ENCODE results near the gene MAP3K21.

Gene MAP3K21

DNA sequence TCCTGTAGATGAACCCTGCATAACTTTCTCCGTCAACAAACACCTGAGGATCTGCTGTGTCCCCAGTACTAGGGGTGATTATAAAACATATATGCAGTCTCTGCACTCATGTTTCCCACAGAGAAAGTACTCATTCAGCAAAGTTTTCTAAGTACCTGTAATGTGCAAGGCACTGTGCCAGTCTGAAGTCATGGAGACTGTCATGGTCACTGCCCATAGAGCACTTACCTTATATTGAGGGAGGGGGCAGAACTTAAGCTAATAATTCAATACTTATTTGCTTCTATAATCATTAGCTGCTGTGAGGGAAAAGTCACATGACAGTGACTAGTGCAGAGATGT lies 41.2 kb downstream of the MAP3K21 start:
- H3K4me2 ChIP-seq (ENCODE audit: low read length): no peak overlapping the region
- H3F3A ChIP-seq (ENCODE audit: control insufficient read depth, insufficient read depth): no peaks in the 10 kb centered on the region
- H3K36me3 ChIP-seq (ENCODE audit: control insufficient read depth, low read length): no peaks in the 10 kb centered on the region

DNA sequence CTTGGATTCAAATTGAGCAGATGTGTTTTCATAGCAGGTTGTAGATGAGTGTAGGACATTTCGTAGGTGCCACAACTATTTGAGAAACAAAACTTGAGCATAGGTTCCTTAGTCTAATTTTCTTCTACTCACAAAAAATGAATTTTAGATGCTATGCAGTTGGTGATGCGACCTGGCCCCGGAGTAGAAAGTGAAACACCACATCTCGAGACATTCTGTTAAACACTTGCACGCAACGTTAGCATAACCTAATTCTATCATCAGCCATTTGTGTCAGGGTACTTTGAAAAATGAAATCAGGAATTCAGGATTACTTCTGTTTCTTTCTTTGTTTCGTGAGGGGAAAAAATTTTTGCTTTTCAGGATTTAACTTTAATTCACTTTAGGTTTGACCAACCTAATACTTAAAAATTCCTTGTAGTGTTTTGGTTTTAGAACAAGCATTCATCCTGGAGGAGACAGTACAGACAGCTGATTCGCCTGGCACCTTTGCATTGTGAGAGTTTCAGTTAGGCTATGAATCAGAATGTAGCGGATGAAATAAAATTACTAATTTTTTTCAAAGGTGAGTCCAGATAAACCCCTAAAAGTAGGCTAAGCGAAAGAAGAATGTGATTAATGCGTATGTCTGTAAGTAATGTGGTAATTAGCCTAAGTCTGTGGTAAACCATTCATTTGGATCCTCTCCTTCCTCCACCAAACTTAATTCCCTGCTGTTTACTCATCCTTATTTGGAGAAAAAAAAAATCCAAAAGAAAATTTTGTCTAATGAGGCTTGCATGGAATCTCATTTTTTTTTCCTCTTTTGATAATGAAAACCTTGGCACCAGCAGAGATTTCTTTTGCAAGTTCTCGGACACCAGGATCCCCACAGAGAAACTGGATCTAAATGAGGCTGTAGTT lies 44.9 kb downstream of the MAP3K21 start:
- no peak for TF ChIP-seq EZH2phosphoT487 (IDR thresholded peaks at IDR 0.05; ENCODE audit: borderline replicate concordance, low read length)
- TF ChIP-seq, protein P1, sequence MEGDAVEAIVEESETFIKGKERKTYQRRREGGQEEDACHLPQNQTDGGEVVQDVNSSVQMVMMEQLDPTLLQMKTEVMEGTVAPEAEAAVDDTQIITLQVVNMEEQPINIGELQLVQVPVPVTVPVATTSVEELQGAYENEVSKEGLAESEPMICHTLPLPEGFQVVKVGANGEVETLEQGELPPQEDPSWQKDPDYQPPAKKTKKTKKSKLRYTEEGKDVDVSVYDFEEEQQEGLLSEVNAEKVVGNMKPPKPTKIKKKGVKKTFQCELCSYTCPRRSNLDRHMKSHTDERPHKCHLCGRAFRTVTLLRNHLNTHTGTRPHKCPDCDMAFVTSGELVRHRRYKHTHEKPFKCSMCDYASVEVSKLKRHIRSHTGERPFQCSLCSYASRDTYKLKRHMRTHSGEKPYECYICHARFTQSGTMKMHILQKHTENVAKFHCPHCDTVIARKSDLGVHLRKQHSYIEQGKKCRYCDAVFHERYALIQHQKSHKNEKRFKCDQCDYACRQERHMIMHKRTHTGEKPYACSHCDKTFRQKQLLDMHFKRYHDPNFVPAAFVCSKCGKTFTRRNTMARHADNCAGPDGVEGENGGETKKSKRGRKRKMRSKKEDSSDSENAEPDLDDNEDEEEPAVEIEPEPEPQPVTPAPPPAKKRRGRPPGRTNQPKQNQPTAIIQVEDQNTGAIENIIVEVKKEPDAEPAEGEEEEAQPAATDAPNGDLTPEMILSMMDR (IDR thresholded peaks at IDR 0.05; ENCODE audit: low read depth, low read length, poor library complexity, severe bottlenecking): no peak
- Histone ChIP-seq H3K27me3 (ENCODE audit: control insufficient read depth, low read length) (no peaks in the 10 kb centered on the region), H3F3A (ENCODE audit: control insufficient read depth, insufficient read depth) (no peaks in the 10 kb centered on the region), H3K9me3 (ENCODE audit: control insufficient read depth, insufficient read depth, low read length) (no peaks in the 10 kb centered on the region), H3K27ac (ENCODE audit: low read depth, low read length) (no peak overlapping the region), H3K4me2 (ENCODE audit: low read length) (no peak overlapping the region), H3K4me1 (ENCODE audit: control insufficient read depth, low read length) (no peaks in the 10 kb centered on the region), H4K20me1 (ENCODE audit: control insufficient read depth, insufficient read depth, low read depth, low read length) (no peaks in the 10 kb centered on the region), H3K4me3 (ENCODE audit: low read length) (no peak overlapping the region), H3K36me3 (ENCODE audit: control insufficient read depth, low read length) (no peaks in the 10 kb centered on the region), H3K79me2 (ENCODE audit: control insufficient read depth, low read length) (no peaks in the 10 kb centered on the region), H3K9me2 (replicated peaks; ENCODE audit: control insufficient read depth, low read length) (no peaks in the 10 kb centered on the region)

More for the DNA sequence above, 41.2 kb downstream of the MAP3K21 start:
- Histone ChIP-seq H4K20me1 (ENCODE audit: control insufficient read depth, insufficient read depth, low read depth, low read length) (no peaks in the 10 kb centered on the region), H3K9me3 (ENCODE audit: control insufficient read depth, insufficient read depth, low read length) (no peaks in the 10 kb centered on the region), H3K79me2 (ENCODE audit: control insufficient read depth, low read length) (no peaks in the 10 kb centered on the region), H3K4me1 (ENCODE audit: control insufficient read depth, low read length) (no peaks in the 10 kb centered on the region), H3K27me3 (ENCODE audit: control insufficient read depth, low read length) (no peaks in the 10 kb centered on the region), H3K4me3 (ENCODE audit: low read length) (no peak overlapping the region), H3K27ac (ENCODE audit: low read depth, low read length) (no peak overlapping the region), H3K9me2 (replicated peaks; ENCODE audit: control insufficient read depth, low read length) (no peaks in the 10 kb centered on the region)
- no peak for TF ChIP-seq EZH2phosphoT487 (IDR thresholded peaks at IDR 0.05; ENCODE audit: borderline replicate concordance, low read length)
- TF ChIP-seq, protein P1 (IDR thresholded peaks at IDR 0.05; ENCODE audit: low read depth, low read length, poor library complexity, severe bottlenecking): no peak

GRCh38 chr1:233373226-233373625 lies 45.7 kb downstream of the MAP3K21 start:
- Histone ChIP-seq H3K79me2 (ENCODE audit: control insufficient read depth, low read length) (no peaks in the 10 kb centered on the region), H3K36me3 (ENCODE audit: control insufficient read depth, low read length) (no peaks in the 10 kb centered on the region), H3K4me1 (ENCODE audit: control insufficient read depth, low read length) (no peaks in the 10 kb centered on the region), H3F3A (ENCODE audit: control insufficient read depth, insufficient read depth) (no peaks in the 10 kb centered on the region), H3K27me3 (ENCODE audit: control insufficient read depth, low read length) (no peaks in the 10 kb centered on the region), H3K9me2 (replicated peaks; ENCODE audit: control insufficient read depth, low read length) (no peaks in the 10 kb centered on the region), H3K27ac (ENCODE audit: low read depth, low read length) (no peak overlapping the region), H3K4me3 (ENCODE audit: low read length) (no peak overlapping the region), H3K4me2 (ENCODE audit: low read length) (no peak overlapping the region), H3K9me3 (ENCODE audit: control insufficient read depth, insufficient read depth, low read length) (no peaks in the 10 kb centered on the region), H4K20me1 (ENCODE audit: control insufficient read depth, insufficient read depth, low read depth, low read length) (no peaks in the 10 kb centered on the region)
- TF ChIP-seq, protein P1 (IDR thresholded peaks at IDR 0.05; ENCODE audit: low read depth, low read length, poor library complexity, severe bottlenecking): no peak
- no peak for TF ChIP-seq EZH2phosphoT487 (IDR thresholded peaks at IDR 0.05; ENCODE audit: borderline replicate concordance, low read length)

Data from DOHH2 (cell line).